Cardiac atrium fibroblast (primary cell): ENCODE data around the gene BCAT1. TPM values are rescaled to one million over a fixed set of nuclear protein-coding genes. Genes with fewer than 3 reads are reported as not detected.

ENCODE experiments used
- total RNA-seq: library from RNA; depleted of rRNA; stranded (reverse); fragments of >200 nt; gene quantifications from 2 replicates; pipeline ENCODE4 v1.2.3, GENCODE V29; 2015

The BCAT1 gene
- 92.4 and 178 TPM in 2 replicates for total RNA-seq

GRCh38 chr12:24948757-24949722 lies at the start of gene BCAT1:
BCAT1 (minus strand) TSS chr12:24949101; CDS start chr12:24948932, 169 bp downstream.

Other genes starting within 250 kb of the BCAT1 start
- gene DNAI7, start 246.1 kb upstream of the BCAT1 start, total RNA-seq: not detected in 2 replicates
- gene ETFRF1, start 246.1 kb upstream of the BCAT1 start, total RNA-seq: 10.3 and 22.4 TPM in 2 replicates